NK-92 treated with Interleukin-12 subunit alpha and Interleukin-12 subunit beta, amount 100 ng/mL, for 24 hours (cell line): Measurements from ENCODE around the gene TRANK1.
"Not testable (repeated sequence)": the region's sequence is repeated elsewhere in the genome, so short reads cannot be mapped to it uniquely, and the experiment has no call there.

Source experiments
- DNase-seq: peaks from one replicate; lab custom pipeline; 2025; lab: John Stamatoyannopoulos, UW

TRANK1 gene

DNA sequence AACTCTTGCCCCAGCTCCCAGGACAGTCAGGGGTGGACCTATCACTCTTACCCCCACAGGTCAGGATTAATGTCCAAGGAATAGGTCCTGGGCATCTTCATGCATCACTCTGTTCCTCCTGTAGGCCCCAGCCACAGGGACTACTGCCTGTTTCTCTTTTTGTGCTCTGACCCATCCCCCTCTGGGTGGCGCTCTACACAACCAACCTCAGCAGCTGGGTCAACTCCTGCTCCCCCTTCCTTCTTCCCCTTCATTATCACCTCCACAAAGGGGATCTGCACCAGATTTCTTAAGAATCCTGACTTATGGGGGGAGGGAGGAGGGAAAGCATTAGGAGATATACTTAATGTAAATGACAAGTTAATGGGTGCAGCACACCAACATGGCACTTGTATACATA, 12.2 kb upstream of the TRANK1 start:
- DNase-seq = no peak

DNA sequence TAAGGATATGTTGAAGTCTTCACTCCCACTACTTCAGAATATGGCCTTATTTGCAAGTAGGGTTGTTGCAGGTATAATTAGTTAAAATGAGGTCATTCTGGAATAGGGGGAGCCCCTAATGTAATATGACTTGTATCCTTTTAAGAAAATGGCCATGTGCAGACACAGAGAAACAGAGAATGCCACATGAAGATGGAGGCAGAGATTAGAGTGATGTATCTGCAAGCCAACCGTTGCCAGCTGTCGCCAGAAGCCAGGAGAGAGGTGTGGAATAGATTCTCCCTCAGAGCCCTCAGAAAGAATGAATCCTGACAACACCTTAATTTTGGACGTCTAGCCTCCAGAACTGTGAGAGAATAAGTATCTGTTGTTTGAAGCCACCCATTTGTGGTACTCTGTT, 11.3 kb upstream of the TRANK1 start:
- DNase-seq = no peak

- no peak for DNase-seq
Observed at GRCh38 chr3:36954452-36955134, 9.7 kb upstream of the TRANK1 start.

- not testable (repeated sequence) for DNase-seq
Observed at GRCh38 chr3:36947814-36948213, 3.0 kb upstream of the TRANK1 start.

- no peak for DNase-seq
Observed at GRCh38 chr3:36945333-36945980, 603 bp upstream of the TRANK1 start.

- DNase-seq = no peak
Observed at GRCh38 chr3:36944012-36944640, 728 bp downstream of the TRANK1 start.

DNA sequence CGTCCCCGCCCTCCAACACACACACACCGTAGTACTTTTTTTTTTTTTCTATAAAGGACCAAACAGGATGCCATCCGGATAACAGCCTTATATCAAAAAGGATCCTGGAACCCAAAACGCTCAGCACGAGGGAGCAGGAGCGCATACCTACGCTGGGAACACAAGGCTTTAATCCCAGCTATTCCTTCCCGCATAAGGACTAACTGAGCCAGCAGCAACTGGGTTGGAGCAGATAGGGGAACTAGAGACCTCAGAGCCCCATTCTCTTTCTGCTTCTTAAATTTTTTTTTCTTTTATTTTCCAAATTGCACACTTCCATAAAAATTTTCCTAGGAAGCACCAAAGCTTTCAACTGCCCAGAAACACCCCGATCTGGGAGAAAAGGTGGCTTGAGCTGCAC, 1.3 kb downstream of the TRANK1 start:
- no peak for DNase-seq

DNA sequence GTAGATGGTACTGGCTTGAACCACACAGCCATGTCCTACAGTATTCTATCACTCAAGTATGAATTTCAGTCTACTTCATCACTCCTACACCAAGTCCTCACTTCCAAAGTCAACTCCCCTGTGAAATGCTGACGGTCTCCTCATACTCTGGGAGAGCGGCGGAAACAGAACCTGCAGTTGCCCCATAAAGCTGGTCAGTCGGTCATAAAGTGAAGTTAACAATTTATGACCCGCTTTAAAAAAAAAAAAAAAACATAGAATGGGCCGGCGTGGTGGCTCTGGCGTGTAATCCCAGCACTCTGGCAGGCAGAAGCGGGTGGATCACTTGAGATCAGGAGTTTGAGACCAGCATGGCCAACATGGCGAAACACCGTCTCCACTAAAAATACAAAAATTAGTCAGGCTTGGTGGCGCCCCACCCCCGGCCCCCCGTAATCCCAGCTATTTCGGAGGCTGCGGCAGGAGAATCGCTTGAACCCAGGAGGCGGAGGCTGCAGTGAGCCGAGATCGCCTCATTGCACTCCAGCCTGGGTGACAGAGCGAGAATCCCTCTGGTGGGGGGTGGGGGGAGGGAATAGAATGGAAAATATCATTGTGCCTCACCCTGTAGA, 2.1 kb downstream of the TRANK1 start:
- DNase-seq = no peak

- no peak for DNase-seq
Observed at GRCh38 chr3:36941658-36942057, 3.2 kb downstream of the TRANK1 start.

DNA sequence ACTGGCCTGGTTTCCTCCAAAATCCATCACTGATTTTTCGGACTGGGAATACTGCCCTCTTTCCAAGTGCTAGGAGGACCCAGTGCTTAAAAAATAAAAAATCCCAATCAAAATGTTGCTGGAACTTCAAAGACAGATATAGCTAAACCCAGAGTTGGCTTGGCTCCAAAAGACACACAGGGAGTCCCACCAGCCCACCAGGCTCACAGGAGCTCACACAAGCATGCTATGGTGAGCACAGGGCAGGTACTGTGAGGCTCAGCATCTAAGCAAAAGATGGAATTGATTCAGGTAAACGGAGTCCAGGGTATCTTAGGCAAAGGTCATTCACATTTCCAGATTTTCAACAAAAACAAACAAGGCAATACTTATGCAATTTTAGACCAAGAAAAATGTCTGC, 3.7 kb downstream of the TRANK1 start:
- no peak for DNase-seq

DNA sequence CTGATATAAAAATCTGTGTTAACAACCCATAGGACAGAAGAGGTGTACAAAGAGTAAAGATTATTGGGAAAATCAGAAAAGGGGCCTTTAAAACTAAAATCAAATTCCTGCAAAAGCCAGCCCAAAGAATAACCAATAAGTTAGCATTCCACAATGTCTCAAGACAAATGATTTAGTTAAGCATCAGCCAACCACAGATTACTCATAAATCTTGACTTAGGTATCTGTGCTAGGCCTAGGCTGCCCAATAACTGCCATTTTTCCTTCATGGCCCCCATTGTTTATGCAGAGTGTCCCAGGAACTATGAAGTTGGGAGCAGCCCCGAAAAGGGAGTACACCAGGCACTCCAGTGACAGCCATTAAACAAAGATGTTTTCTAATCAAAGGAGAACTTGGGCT, 7.4 kb downstream of the TRANK1 start:
- no peak for DNase-seq

DNA sequence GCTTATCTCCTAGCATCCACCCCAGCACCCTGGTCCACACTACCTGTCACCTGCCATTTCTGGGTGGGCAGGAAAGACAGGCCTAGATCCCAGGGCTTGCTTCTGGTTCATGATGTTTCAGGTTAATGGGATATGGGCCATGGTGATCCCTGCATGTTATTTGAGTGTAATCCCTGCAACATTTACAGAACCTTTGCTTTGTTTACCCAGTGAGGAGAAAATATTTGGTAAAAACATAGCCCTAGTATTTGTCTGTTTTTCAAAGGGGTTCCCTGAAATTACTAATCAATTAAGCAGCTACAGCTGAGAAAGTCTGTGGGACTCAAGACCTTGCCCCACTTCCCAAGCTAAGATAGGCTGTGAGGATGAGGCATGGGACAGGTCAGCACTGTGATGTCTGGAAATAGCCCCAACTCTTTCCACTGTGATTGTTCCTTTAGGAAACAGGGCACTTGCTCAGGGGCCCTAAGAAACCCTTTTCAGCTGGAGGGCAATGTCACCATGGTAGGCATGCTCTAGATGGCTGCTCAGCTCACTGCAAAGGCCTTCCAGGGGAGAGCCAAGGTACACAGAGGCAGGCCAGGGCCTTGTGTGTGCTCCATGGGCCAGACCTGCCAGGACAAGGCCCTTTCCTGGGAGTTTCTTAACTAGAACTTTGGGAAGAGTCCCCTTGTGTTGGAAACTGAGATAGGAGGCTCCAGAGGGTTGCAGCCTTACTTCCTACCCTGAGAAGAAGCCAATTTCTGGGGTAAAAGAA, 11.1 kb downstream of the TRANK1 start:
- DNase-seq = no peak

DNA sequence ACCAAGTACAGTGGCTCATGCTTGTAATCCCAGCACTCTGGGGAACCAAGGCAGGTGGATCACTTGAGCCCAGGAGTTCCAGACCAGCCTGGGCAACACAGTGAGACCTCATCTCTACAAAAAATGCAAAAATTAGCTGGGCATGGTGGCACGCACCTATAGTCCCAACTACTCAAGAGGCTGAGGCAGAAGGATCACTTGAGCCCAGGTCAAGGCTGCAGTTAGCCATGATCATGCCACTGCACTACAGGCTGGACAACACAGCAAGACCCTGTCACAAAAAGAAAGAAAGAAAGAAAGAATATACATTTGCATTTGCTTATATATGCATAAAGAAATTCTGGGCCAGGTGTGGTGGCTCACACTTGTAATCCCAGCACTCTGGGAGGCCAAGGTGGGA, 13.4 kb downstream of the TRANK1 start:
- not testable (repeated sequence) for DNase-seq

GRCh38 chr3:36928220-36928619, 16.6 kb downstream of the TRANK1 start:
- no peak for DNase-seq

DNA sequence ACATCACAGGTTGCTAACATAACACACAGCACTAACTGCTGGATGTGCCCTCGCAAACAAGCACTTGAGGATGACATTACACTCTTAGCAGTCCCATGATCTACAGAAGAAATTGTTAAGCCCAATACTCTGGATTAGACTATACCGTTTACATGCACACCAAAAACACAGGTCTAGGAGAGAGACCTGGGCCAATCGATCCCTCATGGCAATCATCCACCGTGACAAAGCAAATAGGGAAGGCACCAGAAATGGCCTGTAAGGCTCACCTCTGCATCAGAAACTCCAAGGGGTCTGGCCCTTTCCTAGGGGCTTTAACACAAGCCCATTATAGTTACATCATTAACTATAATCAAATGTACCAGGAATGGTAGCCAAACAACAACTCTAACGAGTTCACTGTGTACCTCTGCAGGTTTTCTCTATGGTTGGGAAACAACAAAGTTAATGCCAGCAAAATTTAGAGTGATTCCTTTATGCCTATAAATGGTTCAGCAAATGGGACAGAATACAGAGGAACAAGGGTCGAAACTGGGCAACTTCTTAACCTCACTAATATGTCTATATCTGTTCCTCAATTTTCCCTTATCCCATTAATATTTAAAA, 18.5 kb downstream of the TRANK1 start:
- no peak for DNase-seq

- no peak for DNase-seq
Observed at GRCh38 chr3:36924744-36925521, 19.9 kb downstream of the TRANK1 start.

DNA sequence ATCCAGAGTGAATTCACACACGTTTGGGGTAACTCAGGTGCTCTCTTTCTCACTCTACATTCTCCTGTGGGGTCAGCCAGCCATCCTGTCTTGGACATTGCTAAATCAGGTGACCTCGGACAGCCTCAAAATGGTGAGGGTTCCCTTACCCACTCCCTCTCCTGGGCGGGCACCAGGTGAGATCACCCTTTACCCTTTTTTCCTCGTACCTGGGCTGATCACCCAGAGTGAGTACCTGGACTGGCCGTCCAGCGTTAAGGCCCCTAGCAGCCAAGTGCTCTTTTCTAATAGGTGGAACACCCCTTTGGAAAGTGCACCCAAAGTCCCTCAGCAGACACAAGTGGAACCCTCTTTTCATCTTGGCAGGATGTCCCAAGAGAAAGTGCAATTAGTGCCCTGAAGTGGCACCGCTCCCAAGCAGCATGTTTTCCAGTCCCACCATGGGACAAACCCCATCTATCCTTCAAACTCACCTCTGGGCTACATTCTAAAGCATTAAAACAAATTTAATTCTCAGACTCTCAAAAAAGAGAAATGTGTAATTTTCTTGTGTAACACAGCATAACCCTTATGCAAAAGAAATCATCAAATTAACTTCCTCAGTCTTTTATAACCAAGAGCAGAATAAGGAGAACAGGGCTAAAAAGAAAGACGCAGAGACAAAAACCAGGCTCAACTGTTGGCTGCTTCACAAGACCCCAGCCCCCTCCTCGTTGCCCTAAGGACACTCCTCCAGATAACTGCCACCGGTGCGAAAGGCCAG, 20.7 kb downstream of the TRANK1 start:
- DNase-seq = no peak

DNA sequence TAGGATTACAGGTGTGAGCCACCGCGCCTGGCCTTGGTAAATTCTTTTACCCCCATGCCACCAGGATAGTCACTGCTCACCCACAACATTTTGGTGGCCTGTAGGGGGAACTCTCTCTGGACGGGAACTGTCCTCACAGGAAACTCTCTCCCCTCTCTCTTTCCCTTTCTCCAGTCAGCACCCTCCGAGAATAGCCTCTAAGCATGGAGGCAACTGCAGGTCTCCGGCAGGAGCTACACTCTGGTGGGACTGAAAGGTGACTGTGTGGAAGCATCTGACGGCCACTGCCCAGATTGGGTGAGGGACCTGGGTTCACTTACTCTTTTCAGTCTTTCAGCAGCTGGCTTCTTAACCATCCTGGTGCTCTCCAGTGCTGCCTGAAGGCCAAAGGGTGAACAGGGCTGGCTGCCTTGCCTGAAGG, 21.3 kb downstream of the TRANK1 start:
- no peak for DNase-seq

DNA sequence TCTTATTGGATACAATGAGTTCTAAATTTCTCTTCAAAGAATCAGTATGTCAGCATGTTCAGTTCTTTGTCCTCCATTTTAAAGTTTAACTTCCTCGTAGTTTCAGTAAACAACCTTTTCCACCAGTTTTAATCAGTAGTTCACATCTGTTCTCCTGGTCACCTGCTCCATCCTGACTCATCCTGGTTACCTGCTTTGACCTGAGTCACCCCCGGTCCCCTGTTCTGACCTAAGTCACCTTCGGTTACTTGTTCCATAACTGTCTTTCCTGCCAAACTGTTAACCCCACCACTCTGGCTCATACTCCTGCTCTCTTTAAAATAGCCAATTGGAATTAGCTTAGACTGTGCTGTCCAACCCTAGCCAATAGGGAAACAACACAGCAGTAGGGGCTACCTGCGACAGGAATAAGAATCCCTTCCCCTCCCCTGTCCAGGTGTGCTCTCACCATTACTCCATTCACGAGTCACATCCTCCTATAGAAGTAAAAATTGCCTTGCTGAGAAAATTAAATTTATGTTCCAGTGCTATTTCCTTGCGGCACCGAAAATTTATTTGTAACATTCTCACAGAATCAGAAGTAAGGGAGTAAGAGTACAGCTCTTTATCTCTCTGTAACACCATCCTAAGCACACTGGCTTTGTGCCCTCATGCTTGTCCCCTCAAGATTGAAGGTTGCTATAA, 23.8 kb downstream of the TRANK1 start:
- DNase-seq = no peak
